ENCODE measurements around the gene TUFM. TPM values are rescaled to one million over a fixed set of nuclear protein-coding genes. Genes with fewer than 3 reads are reported as not detected.

The TUFM gene
- total and polyA plus RNA-seq, 2 of the 8 experiments (the other 6 are each of a cell fraction or from before 2014, with no cell fraction given): 216 to 249 TPM

GRCh38 chr16:28858421-28858820, 12.3 kb upstream of the TUFM start:
- Histone ChIP-seq H3K4ac (replicated peaks; ENCODE audit: insufficient read length, low read depth, low read length) (no peak overlapping the region), H4K5ac (ENCODE audit: insufficient read length, low read depth, low read length) (no peak overlapping the region), H3K27ac (ENCODE audit: low read depth, low read length) (no peak overlapping the region), H3K18ac (ENCODE audit: extremely low read depth, low read length) (no peak overlapping the region), H3K23ac (ENCODE audit: insufficient read length) (no peak overlapping the region), H2AK5ac (ENCODE audit: low read depth, low read length) (no peak overlapping the region), H4K91ac (replicated peaks; ENCODE audit: insufficient read length, low read length) (no peak overlapping the region), H3K4me3 (ENCODE audit: extremely low read depth in 1 of 4, insufficient read depth in 2 of 4, low read depth in 3 of 4, low read length in 4 of 4) (no peak overlapping the region), H3K9ac (replicated peaks in 1 of 4; ENCODE audit: extremely low read depth in 1 of 4, low read depth in 3 of 4, low read length in 3 of 4) (no peak overlapping the region), H4K20me1 (replicated peaks in 1 of 2; ENCODE audit: control insufficient read depth in 1 of 2, insufficient read depth in 2 of 2, low read length in 2 of 2) (peaks cover 0 to 4% of the 10 kb centered on the region in 2 experiments), H3K23me2 (ENCODE audit: low read depth, low read length) (0 out of 2 replicates have a peak, but pooled peaks cover 2% of the 10 kb centered on the region), H3K27me3 (replicated peaks in 1 of 4; ENCODE audit: control insufficient read depth in 3 of 4, extremely low read depth in 1 of 4, insufficient read depth in 3 of 4, low read length in 3 of 4) (no peaks in the 10 kb centered on the region), H3K56ac (replicated peaks; ENCODE audit: insufficient read length, low read depth, low read length) (no peak overlapping the region), H2BK5ac (ENCODE audit: low read depth, low read length) (no peak overlapping the region), H2BK12ac (ENCODE audit: low read depth, low read length) (no peak overlapping the region), H3K9me3 (ENCODE audit: insufficient read depth in 2 of 2, low read depth in 1 of 2, low read length in 1 of 2) (no peaks in the 10 kb centered on the region), H2BK15ac (ENCODE audit: low read length) (no peak overlapping the region), H3K36me3 (ENCODE audit: control insufficient read depth in 2 of 4, insufficient read depth in 4 of 4, low read length in 3 of 4) (no peaks in the 10 kb centered on the region), H2AFZ (ENCODE audit: low read length) (no peak overlapping the region), H2BK120ac (replicated peaks; ENCODE audit: low read depth, low read length) (no peak overlapping the region), H3K79me2 (ENCODE audit: control insufficient read depth in 1 of 2, insufficient read depth in 2 of 2, low read length in 2 of 2) (no peaks in the 10 kb centered on the region; a peak in 1 of 4 replicates), H3K4me2 (ENCODE audit: insufficient read depth in 1 of 2, low read depth in 2 of 2, low read length in 2 of 2) (no peak overlapping the region), H3K79me1 (ENCODE audit: low read depth, low read length) (no peaks in the 10 kb centered on the region; the same call in 1 of the 2 replicates), H4K8ac (ENCODE audit: extremely low read depth, insufficient read depth, low read length) (no peak overlapping the region), H3K14ac (ENCODE audit: insufficient read length) (no peak overlapping the region), H3K4me1 (replicated peaks in 1 of 4; ENCODE audit: control insufficient read depth in 3 of 4, insufficient read depth in 4 of 4, low read length in 3 of 4) (no peaks in the 10 kb centered on the region; a peak in 1 of 7 replicates), H2BK20ac (ENCODE audit: low read length) (no peak overlapping the region)
- WGBS, 2 experiments (ENCODE audit: extremely low coverage in 1 of 2, insufficient coverage in 1 of 2, insufficient read length in 1 of 2, insufficient replicate concordance in 2 of 2, low coverage in 1 of 2, low lambda C conversion rate in 2 of 2, missing lambda C conversion rate in 1 of 2): 93% methylated on average over 8 of the region's 8 CpGs; no CpG with 5 or more reads in 1 of the 2 experiments
- DNase-seq (ENCODE audit: low read depth in 1 of 2, low spot score in 2 of 2): no peak
- TF ChIP-seq SRF (IDR thresholded peaks at IDR 0.05; ENCODE audit: low read depth, low read length) (no peak), FOSL1 (IDR thresholded peaks at IDR 0.05; ENCODE audit: insufficient read depth, low read depth, low read length) (no peak), TEAD4 (IDR thresholded peaks at IDR 0.05; ENCODE audit: low read depth, low read length) (no peak), EP300 (IDR thresholded peaks at IDR 0.05; ENCODE audit: borderline replicate concordance in 1 of 2, low read depth in 2 of 2, low read length in 2 of 2) (no peak), CTBP2 (IDR thresholded peaks at IDR 0.05; ENCODE audit: borderline replicate concordance, insufficient read depth, insufficient read length, low read length) (no peak), SIRT6 (IDR thresholded peaks at IDR 0.05; ENCODE audit: low read length) (no peak), POLR2A (IDR thresholded peaks at IDR 0.05; ENCODE audit: control extremely low read depth in 1 of 2, low read depth in 2 of 2, low read length in 2 of 2) (no peak), JUN (IDR thresholded peaks at IDR 0.05; ENCODE audit: low read depth, low read length) (no peak), BCL11A (IDR thresholded peaks at IDR 0.05; ENCODE audit: low read depth in 2 of 2, low read length in 2 of 2) (no peak), USF2 (IDR thresholded peaks at IDR 0.05; ENCODE audit: low read length) (no peak), CEBPB (IDR thresholded peaks at IDR 0.05; ENCODE audit: low read depth, low read length) (no peak), BRCA1 (IDR thresholded peaks at IDR 0.05; ENCODE audit: low read depth, low read length) (no peak), GABPA (IDR thresholded peaks at IDR 0.05; ENCODE audit: borderline replicate concordance, insufficient read depth, low read length) (no peak), SP2 (IDR thresholded peaks at IDR 0.05; ENCODE audit: low read length) (no peak)
- FAIRE-seq: no peak
- POLR2A ChIA-PET (ENCODE audit: partially characterized antibody): interaction anchor here (0.6 to 3.9 kb wide), 10 partner anchors 9 to 87 kb away, joined by 3 to 15 read pairs (median 5); no protein-coding TSS in a partner anchor
- CTCF ChIA-PET (ENCODE audit: partially characterized antibody): interaction anchor here (0.7 to 2.0 kb wide), 5 partner anchors 13 to 118 kb away, joined by 3 to 6 read pairs (median 4); no protein-coding TSS in a partner anchor

All from H1 (cell line).